ENCODE data around the gene ULK1.
"Not testable (repeated sequence)": the region's sequence is repeated elsewhere in the genome, so short reads cannot be mapped to it uniquely, and the experiment has no call there.

Gene ULK1

DNA sequence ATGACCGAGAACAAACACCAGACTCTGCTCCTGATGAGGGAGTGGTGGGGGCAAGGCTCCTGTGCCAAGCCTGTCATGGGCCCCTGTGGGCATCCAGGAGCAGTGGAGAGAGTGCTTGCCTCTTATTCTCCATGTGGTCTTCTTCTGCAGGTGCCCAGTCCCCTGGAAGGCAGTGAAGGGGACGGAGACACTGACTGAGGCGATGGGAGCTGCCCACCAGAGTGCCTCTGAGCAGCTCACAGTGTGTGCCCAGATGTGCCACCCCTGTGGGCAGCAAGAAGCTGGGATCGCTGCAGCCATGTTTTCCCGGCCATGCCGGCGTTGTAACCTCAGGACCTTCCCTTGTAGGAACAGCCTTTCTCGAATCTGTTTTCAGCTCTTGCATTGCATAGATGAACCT is 49.0 kb downstream of the ULK1 start:
- DNase-seq (ENCODE audit: low read depth), result no peak

DNA sequence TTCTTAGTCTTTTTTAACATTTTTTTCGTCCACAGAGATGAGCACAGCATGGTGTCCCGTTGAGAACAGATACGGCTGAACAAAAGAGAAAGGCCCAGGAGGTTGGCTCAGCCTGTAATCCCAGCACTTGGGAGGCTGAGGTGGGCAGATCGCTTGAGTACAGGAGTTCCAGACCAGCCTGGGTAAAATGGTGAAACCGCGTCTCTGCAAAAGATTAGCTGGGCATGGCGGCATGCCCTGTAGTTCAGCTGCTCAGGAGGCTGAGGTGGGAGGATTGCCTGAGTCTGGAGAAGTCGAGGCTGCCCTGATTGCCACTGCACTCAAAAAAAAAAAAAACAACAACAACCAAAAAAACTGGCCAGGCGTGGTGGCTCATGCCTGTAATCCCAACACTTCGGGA is 49.5 kb downstream of the ULK1 start:
- no peak for DNase-seq (ENCODE audit: low read depth)

DNA sequence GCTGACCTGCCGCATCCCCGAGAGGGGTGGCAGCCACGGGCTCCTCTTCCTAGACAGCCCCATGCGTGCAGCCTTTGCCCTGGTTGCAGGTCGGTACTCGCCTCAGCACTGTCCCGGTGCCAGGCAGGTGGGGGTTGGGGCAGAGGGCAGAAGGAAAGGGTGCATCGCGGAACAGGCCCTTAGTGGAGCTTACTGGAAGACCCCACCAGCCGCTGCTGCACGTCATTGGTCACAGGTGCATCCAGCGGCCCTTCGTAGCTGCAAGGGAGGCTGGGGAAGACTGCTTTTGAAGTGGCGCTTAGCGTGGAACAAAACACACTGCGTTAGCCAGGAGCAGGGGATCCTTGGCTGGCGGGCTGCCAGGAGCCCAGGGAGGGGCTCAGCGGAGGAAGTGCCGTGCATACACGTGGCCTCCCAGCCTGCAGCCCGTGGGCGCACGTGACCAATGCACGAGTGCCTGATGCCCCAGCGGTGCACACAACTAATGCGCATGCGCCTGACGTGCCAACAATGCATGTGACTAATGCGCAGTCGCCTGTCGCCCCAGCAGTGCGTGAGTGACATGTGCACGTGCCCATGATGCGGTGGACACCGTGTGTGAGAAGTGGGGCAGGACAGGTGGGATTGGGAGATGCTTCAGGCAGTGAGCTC is 50.3 kb downstream of the ULK1 start:
- no peak for DNase-seq (ENCODE audit: low read depth)

DNA sequence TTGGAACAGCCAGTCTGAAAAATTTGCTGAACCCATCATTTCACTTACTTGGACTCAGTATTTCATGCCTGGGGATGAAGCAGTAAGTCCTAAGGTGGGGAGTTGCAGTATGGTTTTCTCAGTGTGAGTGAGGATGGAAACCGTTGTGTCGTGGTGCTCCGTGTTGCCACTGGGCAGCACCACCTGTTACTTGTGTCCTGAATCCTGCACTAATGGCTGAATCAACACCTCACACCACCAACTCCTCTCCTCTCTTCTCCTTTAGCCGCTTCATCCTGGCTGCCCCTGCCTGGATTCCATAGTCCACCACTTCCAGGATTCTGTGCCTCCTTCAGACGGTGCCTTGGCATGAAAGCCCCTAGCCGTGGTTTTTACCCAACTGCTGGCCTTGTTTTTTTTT is 52.3 kb downstream of the ULK1 start:
- DNase-seq (ENCODE audit: low read depth), result no peak

DNA sequence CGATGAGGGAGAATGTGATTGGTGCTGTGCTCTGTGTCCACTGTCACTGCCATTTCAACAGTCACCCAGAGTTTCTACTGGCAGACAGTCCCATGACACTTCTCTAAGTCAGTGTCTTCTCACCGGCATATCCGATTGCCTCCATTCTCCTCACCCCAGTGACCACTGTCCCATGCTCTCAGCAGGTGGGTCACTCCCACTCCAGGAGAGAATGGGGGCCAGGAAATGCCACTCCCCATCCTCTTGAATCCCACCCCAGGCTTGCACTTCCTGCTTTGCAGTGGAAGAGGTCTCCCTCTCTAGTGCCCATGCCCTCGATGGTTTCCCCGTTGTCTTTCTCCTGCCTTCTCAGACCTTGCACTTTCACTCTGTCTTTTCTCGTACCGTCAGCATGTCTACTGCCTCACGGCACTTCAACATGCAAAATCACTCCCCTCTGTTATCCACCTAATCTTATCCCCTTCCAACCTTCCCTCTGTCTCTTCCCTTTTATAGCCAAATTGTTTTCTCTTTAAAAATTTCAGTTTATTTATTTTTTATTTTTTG is 53.1 kb downstream of the ULK1 start:
- DNase-seq (ENCODE audit: low read depth), result no peak

GRCh38 chr12:131948166-131948712 is 53.8 kb downstream of the ULK1 start:
- DNase-seq (ENCODE audit: low read depth), result no peak

- not testable (repeated sequence) for DNase-seq (ENCODE audit: low read depth)
These were observed 54.5 kb downstream of the ULK1 start for GRCh38 chr12:131948713-131949430.

DNA sequence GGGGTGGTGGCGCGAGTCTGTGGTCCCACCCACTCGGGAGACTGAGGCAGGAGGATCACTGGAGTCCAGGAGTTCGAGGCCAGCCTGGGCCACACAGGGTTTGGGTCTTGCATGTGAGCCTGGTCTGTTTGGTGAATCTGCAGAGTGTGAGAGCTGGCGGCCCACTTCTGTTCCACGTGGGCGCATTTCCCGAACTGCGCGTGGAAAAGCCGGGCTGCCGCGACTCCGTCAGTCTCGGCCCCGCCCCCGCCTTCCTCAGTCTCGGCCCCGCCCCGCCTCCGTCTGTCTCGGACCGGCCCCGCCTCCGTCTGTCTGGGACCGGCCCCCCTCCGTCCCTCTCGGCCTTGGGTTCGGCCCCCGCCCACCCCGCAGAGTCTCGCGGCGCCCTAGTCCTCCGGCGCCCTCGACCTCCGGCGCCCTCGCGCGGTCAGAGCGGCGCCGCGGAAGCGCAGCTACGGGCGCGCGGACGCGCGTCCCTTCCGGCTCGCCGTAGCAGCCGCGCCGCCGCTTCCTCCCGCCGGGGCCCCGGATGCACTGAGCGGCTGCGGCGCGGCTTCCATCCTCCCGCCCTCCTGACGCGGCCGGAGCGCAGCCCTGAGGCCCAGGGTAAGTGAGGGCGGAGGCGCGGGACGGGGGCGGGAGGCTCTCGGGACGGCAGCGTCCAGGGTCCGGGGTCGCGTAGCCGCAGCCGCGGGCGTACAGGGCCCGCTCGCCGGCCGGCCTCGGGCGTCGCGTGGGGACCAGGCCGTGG is 55.2 kb downstream of the ULK1 start, which contains the start of gene EP400:
TSS of gene EP400 (plus strand) at position 512 of the 751 bp plus-strand sequence. CDS start 10,678 bp downstream, outside the sequence.
- peak; percentile 97 for DNase-seq (ENCODE audit: low read depth)

- DNase-seq (ENCODE audit: low read depth), result peak; percentile 48
These were observed 55.9 kb downstream of the ULK1 start for GRCh38 chr12:131950182-131950913.

- DNase-seq (ENCODE audit: low read depth), result not testable (repeated sequence)
These were observed 59.4 kb downstream of the ULK1 start for GRCh38 chr12:131953810-131954209.

GRCh38 chr12:131954460-131954859 is 60.0 kb downstream of the ULK1 start:
- not testable (repeated sequence) for DNase-seq (ENCODE audit: low read depth)

- no peak for DNase-seq (ENCODE audit: low read depth)
These were observed 64.7 kb downstream of the ULK1 start for GRCh38 chr12:131959116-131959515.

DNA sequence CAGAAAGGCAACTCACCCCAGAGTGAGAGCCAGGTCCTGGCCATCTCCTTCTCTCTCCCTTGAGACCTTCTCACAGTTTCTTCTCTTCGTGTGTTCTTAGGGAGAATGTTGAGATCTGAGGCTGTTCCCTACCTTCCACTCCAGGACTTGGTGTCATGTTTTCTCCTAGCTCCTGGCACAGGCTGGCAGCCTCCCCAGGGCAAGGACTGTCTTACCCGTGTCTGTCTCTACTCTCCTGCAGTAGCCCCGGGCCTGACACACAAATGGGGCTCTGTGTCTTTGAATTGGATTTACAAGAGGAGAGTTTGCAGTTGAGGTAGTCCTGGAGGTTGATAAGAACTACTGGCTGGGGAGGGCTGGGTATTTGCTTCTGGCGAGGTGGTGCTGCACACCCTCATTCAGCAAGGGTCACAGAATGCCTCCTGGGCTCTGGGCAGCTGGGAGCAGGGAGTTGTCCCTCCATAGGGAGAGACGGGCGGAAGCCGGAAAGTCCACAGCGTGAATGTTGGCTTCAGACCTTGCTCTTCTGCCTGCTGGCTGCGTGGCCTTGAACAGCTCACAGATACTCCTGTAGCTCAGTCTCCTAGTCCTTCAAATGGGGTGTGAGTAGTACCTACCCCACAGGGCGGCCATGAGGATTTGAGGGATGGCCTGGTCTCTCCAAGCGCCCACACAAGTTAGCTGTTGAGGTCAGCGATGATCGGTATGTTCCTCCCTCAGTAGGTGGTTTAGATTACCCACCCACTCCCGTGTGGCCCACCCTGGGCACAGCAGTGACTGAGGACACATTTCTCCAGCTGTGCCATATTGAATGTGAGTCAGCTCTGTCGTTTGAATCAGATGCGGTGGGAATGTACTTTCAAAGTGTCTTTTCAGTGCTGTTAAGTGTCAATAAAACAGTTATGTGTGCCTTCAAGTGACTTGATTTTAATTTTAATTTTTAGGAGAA is 65.5 kb downstream of the ULK1 start:
- no peak for DNase-seq (ENCODE audit: low read depth)

GRCh38 chr12:131960590-131961325 is 66.3 kb downstream of the ULK1 start:
- DNase-seq (ENCODE audit: low read depth), result not testable (repeated sequence)

GRCh38 chr12:131961328-131961727 is 66.9 kb downstream of the ULK1 start:
- not testable (repeated sequence) for DNase-seq (ENCODE audit: low read depth)

- no peak for DNase-seq (ENCODE audit: low read depth)
These were observed 67.6 kb downstream of the ULK1 start for GRCh38 chr12:131962069-131962468.

- no peak for DNase-seq (ENCODE audit: low read depth)
These were observed 69.0 kb downstream of the ULK1 start for GRCh38 chr12:131963381-131963780.

- peak; percentile 63 for DNase-seq (ENCODE audit: low read depth)
These were observed 70.7 kb downstream of the ULK1 start for GRCh38 chr12:131965073-131965472.

- no peak for DNase-seq (ENCODE audit: low read depth)
These were observed 76.8 kb downstream of the ULK1 start for GRCh38 chr12:131971226-131971625.

Measured in ELR (cell line).